Spinal cord (tissue), 10 donors: ENCODE data around the gene NUP133. TPM values are rescaled to one million over a fixed set of nuclear protein-coding genes. Genes with fewer than 3 reads are reported as not detected.
A peak's percentile ranks its signal among the peaks of the same experiment; 100 is the strongest.

Experiments
- DNase-seq, 6 donors: peaks; one replicate each; pipeline versions ENCODE4 v3.0.0 to v3.0.0-alpha.2; 2013 to 2015; ENCODE audit warnings: low spot score in 6 of 6, low read depth in 4 of 6
- H3K27ac ChIP-seq: one replicate; pipeline ENCODE4 v1.5.1; 2013; ENCODE audit warnings: low read depth, low read length, control low read depth
- H3K27me3 ChIP-seq: one replicate; pipeline ENCODE4 v1.6.1; 2013; ENCODE audit warnings: low read length; ENCODE audit not compliant: control insufficient read depth, insufficient read depth
- H3K36me3 ChIP-seq: one replicate; pipeline ENCODE4 v1.6.1; 2013; ENCODE audit warnings: low read length; ENCODE audit not compliant: control insufficient read depth, insufficient read depth
- H3K4me1 ChIP-seq: one replicate; pipeline ENCODE4 v1.6.1; 2013; ENCODE audit warnings: low read length; ENCODE audit not compliant: control insufficient read depth, insufficient read depth
- H3K4me3 ChIP-seq: one replicate; pipeline ENCODE4 v1.5.1; 2013; ENCODE audit warnings: low read depth, low read length, control low read depth
- H3K9me3 ChIP-seq: one replicate; pipeline ENCODE4 v1.6.1; 2013; ENCODE audit warnings: low read length; ENCODE audit not compliant: control insufficient read depth, insufficient read depth
- WGBS: methylation state at CpG from one replicate; pipeline ENCODE4 v1.1.5; 2013; ENCODE audit warnings: missing lambda C conversion rate; ENCODE audit not compliant: insufficient coverage; 5-methylcytosine and 5-hydroxymethylcytosine counted together
- polyA plus RNA-seq, 2 donors: library from polyadenylated mRNA; unstranded; fragments of 120-200 nt; gene quantifications; one replicate each; pipeline ENCODE4 v1.2.1, GENCODE V29; 2013; ENCODE audit not compliant: insufficient read length in 2 of 2
- total RNA-seq, 2 donors: library from RNA; depleted of rRNA in 1 of 2; stranded (reverse); fragments of 120-200 nt in 1 of 2; fragments of >200 nt in 1 of 2; gene quantifications; one replicate each; pipeline versions ENCODE4 v1.2.3 to v1.2.4, GENCODE V29; 2013 to 2014
- donor health status: healthy.

Gene NUP133
- total and polyA plus RNA-seq, 4 donors = 38.8 to 57.5 (median 43.8) TPM

DNA sequence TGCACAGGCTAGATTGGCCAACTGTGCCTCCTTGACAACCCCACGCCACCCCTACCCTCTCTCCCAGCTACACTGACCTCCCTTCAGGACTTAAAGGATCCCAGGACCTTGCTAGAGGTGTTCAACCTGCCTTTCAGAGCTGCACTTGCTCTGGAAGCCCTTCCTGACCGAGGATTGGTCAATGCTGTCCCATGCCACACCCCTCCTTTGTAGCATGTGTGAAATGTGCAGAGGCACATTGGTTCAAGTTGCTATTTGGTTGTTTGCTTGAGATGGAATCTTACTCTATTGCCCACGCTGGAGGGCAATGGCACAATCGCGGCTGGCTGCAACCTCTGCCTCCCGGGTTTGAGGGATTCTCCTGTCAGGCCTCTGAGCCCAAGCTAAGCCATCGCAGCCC, 96.1 kb downstream of the NUP133 start:
- Histone ChIP-seq H3K27me3 (peaks cover 33% of the 10 kb centered on the region), H3K4me1 (peaks cover 50% of the 10 kb centered on the region), H3K36me3 (no peaks in the 10 kb centered on the region), H3K4me3 (no peak overlapping the region), H3K27ac (no peak overlapping the region), H3K9me3 (no peaks in the 10 kb centered on the region)
- DNase-seq = no peak
- 84% methylated on average over 7 of the region's 7 CpGs for WGBS

DNA sequence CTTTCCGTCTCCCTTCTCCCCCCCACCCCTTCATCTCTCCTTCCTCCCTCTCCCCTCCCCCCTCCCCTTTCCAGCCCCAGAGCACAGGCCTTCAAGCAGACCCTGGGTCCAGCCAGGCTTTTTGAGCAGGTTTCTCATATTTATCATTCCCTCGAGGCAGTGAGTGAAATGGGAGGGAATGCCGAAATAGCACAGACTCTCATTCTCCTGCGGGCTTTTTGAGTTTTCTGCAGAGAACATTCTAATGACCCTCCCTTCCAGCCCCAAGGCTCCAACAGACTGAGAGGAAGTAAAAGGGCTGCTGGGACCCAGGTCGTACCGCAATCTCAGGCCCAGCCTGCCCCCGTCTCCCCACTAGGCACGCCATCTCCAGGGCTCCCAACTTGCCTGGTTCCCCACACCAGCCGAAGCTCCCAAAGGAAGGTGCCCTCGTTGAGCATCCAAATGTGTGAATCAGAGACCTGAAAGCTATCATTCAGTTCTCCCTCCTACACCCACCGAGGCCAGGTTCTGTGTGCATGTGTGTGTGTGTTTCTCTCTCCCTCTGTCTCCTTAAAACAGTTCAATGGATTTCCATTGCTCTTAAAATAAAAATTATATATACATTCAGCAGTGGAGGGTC, 96.6 kb downstream of the NUP133 start:
- H3K4me3 ChIP-seq = no peak overlapping the region

DNA sequence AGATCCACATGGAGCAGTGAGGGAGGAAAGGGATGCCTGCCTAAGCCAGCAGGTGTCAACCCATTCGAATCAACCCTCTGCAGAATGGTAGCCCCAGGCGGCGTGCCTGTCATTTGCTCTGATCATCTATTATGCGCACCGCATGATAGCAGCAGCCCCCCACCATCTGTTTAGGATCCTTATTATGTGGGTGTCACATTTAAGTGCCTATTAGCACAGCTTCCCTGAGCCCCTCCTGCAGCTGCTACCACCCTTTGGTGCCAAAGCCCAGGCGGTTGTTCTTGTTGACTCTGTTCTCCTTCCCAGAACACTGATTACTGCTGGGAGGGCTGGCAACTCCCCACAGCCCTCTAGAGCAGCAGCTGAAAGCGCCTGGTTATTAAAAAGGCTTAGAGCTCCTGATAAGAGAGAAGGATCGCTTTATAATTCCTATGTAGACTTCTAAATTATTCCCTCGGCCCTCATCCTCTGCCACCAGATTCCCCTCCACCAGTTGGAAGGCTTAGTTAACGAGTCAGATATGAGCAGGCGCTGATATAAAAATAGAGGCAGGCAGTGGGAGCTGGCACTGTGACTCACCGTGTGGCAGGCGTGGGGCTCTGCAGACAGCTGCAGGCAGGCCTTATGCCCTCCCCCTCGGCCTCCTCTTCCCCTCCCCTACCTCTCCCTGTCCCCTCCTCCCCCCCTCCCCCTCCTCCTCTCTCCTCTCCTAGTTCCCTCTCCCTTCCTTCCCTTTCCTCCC, 97.3 kb downstream of the NUP133 start:
- Histone ChIP-seq H3K36me3 (no peaks in the 10 kb centered on the region), H3K9me3 (no peaks in the 10 kb centered on the region), H3K27me3 (peaks cover 35% of the 10 kb centered on the region), H3K4me3 (no peak overlapping the region), H3K4me1 (peaks cover 51% of the 10 kb centered on the region), H3K27ac (no peak overlapping the region)
- 11% methylated on average over 7 of the region's 14 CpGs for WGBS
- DNase-seq = peak in 4 of 6 donors; percentile 51 to 96 (median 78)

More for the DNA sequence above, 96.6 kb downstream of the NUP133 start:
- peaks cover 35% of the 10 kb centered on the region for H3K27me3 ChIP-seq
- no peaks in the 10 kb centered on the region for H3K9me3 ChIP-seq
- H3K27ac ChIP-seq = no peak overlapping the region
- no peak for DNase-seq
- no peaks in the 10 kb centered on the region for H3K36me3 ChIP-seq
- 51% methylated on average over 5 of the region's 11 CpGs for WGBS
- H3K4me1 ChIP-seq = peaks cover 51% of the 10 kb centered on the region

DNA sequence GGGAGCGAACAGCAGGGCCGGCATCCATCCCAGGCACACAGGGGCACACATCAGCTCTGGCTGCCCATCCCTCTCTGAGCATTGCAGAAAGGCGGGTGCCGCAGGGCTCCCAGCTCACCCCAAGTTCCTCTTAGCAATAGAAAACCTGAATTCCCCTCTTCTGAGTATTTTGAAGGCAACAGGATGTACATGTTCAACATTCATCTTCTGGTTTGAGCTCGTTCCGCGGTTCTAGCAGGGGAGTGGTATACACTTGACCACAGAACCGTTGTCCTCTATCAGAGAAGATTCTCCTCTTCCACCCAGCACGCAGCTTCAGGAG, 97.8 kb downstream of the NUP133 start:
- H3K4me3 ChIP-seq = no peak overlapping the region
- no peaks in the 10 kb centered on the region for H3K36me3 ChIP-seq
- H3K9me3 ChIP-seq = no peaks in the 10 kb centered on the region
- DNase-seq = no peak
- no peak overlapping the region for H3K27ac ChIP-seq
- WGBS = 81% methylated on average over 6 of the region's 9 CpGs
- H3K4me1 ChIP-seq = peaks cover 51% of the 10 kb centered on the region
- peaks cover 35% of the 10 kb centered on the region for H3K27me3 ChIP-seq

DNA sequence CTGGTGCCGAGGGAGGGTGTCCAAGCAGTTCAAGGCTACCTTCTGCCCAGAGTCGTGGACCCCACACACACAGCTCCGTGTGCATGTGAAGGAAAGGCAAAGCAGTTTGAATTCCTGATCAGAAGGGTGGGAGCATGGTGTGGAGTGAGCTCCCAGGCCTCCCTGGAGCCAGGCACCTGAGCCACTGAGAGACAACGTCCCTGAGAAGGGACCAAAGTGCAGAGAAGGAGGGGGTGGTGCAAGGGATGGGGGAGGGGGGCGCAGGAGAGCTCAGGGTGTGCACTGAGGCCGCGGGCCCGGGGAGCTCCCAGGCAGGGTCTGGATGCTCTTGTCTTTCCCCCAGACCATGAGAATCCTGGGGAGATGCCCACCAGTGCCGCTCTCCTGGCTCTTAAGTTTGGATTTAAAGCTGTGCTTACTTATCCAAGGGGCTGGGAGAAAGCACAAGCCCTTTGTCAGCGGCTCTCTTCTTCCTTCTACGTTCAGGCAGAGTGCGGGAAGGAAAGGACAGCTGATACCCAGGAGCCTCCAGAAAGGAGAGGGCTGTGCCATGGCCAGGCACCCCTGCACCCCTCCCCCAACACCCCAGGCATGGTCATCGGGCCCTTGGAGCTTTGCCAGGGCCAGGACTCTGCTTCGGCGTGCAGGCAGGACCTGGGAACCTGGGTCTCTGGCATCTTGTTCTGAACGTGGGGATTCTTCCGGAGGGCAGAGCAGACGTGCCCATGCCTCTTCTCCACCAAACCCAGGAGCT, 98.3 kb downstream of the NUP133 start:
- peak in 2 of 6 donors; percentile 34 to 42 for DNase-seq
- 42% methylated on average over 18 of the region's 18 CpGs for WGBS

DNA sequence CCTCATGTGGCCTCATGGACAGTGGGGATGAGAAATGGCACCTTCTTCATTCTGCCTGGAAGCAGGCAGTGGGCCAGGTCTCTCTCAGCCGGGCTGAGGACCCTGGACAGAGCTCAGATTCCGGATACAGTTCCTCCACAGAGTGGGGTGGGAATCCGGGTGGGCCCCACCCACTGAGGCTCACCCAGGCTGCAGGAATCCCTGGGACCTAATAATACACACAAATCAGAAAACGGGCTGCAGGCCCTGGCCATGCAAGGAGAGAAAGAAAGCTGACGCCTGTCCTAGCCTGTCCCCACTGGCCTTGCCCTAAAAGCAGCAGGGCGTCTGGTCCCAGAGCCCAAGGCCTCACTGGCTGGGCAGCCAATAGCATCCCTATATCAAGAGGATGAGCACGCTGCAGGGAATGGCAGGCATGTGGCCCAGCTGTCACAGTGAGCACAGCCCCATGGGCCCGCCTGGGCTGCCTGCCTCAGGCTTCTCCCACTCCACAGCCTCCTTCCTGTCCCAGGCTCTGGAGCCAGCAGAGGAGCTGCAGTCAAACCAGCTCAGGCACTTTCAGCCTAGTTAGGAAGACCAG, 99.6 kb downstream of the NUP133 start:
- H3K4me3 ChIP-seq = no peak overlapping the region

More for the DNA sequence above, 98.3 kb downstream of the NUP133 start:
- no peak overlapping the region for H3K4me3 ChIP-seq
- peaks cover 51% of the 10 kb centered on the region for H3K4me1 ChIP-seq
- H3K27me3 ChIP-seq = peaks cover 35% of the 10 kb centered on the region
- no peaks in the 10 kb centered on the region for H3K9me3 ChIP-seq
- H3K27ac ChIP-seq = no peak overlapping the region
- no peaks in the 10 kb centered on the region for H3K36me3 ChIP-seq

DNA sequence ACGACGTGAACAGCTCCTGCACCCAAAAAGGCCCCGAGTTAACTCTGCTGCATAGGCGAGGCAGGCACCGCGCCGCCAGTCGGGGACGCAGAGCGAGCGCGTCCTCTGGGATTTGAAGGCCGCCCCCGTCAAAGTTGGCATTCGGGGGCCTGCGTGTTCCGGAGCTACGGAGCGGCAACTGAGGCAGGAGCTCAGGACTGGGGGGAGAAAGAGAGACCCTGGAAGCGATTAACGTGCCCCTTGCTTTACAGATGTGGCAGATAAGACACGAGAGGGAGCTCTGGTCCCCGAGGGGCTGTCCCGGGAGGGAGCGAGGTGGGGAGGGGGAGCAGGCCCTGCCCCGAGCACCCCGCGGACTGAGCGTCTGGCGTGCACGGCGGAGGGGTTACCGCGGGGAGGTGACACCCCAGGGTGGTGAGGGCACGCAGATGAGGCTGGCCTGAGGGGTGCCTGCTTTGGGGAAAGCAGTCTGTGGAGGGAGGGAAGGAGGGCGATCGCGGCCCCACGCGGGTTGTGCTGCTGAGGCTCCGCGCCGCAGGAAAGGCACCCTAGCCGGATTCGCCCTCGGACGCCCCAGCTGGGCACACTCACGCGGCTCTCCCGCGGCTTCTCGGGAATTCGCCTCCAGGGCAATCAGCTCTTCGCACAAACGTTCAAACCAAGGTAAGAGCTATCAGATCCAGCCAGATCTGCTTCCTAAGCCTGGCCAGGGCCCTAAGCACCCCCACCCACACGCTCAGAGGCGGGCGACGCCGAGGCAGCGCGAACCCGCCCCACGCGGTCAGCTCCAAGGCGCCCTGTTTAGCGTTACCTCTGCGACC, 100.7 kb downstream of the NUP133 start:
- Histone ChIP-seq H3K36me3 (no peaks in the 10 kb centered on the region), H3K27ac (no peak overlapping the region), H3K27me3 (peaks cover 33% of the 10 kb centered on the region), H3K4me3 (peak overlapping the region; percentile 14), H3K9me3 (no peaks in the 10 kb centered on the region), H3K4me1 (peaks cover 51% of the 10 kb centered on the region)
- peak in 1 of 6 donors; percentile 8 for DNase-seq
- 10% methylated on average over 68 of the region's 68 CpGs for WGBS

More for the DNA sequence above, 99.6 kb downstream of the NUP133 start:
- DNase-seq = peak in 2 of 6 donors; percentile 40 to 46
- 61% methylated on average over 7 of the region's 8 CpGs for WGBS
- Histone ChIP-seq H3K9me3 (no peaks in the 10 kb centered on the region), H3K36me3 (no peaks in the 10 kb centered on the region), H3K4me1 (peaks cover 51% of the 10 kb centered on the region), H3K27me3 (peaks cover 35% of the 10 kb centered on the region), H3K27ac (no peak overlapping the region)

DNA sequence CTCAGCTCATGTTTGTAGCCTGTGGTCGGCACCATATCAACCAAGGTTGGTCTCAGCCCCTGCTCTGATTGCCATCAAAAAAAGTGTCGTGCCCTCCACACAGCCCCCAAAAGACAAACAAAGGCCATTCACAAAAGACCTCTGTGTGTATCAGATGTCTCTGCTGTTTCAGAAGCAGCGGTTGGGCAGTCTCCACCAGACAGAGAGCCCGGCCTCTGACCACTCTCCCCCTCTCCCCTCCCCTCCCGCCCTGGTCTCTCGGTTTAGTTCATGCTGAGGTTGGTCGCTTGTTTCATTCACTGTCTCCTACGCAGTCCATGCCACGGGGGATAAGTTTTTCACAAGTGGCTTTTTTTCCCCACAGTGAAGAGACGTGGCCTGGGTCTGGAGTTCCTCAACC, 101.3 kb downstream of the NUP133 start:
- H3K4me1 ChIP-seq = peaks cover 48% of the 10 kb centered on the region
- no peak overlapping the region for H3K27ac ChIP-seq
- 13% methylated on average over 8 of the region's 10 CpGs for WGBS
- H3K4me3 ChIP-seq = no peak overlapping the region
- no peaks in the 10 kb centered on the region for H3K36me3 ChIP-seq
- H3K27me3 ChIP-seq = peaks cover 29% of the 10 kb centered on the region
- H3K9me3 ChIP-seq = no peaks in the 10 kb centered on the region
- DNase-seq = peak in 1 of 6 donors; percentile 24

DNA sequence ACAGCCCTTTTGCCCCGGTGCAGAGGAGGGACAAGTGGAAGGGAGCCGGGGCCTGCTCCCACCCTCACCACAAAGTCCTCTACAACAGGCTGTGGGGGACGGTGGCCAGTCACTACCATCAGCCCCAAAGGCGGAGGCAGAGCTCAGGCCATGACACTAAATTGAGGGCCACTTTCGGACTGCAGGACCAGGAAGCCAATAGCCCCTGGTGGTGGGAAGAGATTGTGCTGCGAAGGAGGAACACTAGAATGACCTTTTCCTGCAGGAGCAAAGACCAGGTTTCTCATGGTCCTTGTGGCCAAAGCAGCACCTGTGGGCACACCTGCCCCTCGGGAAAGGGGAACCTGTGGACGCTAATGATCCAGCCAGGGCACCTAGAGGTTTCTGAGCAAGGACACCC, 104.6 kb downstream of the NUP133 start:
- WGBS = 94% methylated on average over 5 of the region's 8 CpGs
- no peak for DNase-seq
- Histone ChIP-seq H3K27ac (no peak overlapping the region), H3K4me3 (no peak overlapping the region), H3K9me3 (no peaks in the 10 kb centered on the region), H3K27me3 (peaks cover 16% of the 10 kb centered on the region), H3K36me3 (no peaks in the 10 kb centered on the region), H3K4me1 (peaks cover 17% of the 10 kb centered on the region)
